ENCODE measurements around the gene PET100.

The PET100 gene

GRCh38 chr19:7652061-7652641 lies 22.6 kb downstream of the PET100 start:
- DNase-seq (ENCODE audit: low read depth): peak; percentile 89
- TF ChIP-seq, protein P1, sequence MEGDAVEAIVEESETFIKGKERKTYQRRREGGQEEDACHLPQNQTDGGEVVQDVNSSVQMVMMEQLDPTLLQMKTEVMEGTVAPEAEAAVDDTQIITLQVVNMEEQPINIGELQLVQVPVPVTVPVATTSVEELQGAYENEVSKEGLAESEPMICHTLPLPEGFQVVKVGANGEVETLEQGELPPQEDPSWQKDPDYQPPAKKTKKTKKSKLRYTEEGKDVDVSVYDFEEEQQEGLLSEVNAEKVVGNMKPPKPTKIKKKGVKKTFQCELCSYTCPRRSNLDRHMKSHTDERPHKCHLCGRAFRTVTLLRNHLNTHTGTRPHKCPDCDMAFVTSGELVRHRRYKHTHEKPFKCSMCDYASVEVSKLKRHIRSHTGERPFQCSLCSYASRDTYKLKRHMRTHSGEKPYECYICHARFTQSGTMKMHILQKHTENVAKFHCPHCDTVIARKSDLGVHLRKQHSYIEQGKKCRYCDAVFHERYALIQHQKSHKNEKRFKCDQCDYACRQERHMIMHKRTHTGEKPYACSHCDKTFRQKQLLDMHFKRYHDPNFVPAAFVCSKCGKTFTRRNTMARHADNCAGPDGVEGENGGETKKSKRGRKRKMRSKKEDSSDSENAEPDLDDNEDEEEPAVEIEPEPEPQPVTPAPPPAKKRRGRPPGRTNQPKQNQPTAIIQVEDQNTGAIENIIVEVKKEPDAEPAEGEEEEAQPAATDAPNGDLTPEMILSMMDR (IDR thresholded peaks at IDR 0.05; ENCODE audit: insufficient read depth, low read depth, low read length, missing control alignments): peak; percentile 93
- H3K4me3 ChIP-seq (ENCODE audit: low read depth, low read length): peak overlapping the region; percentile 28

- DNase-seq (ENCODE audit: low read depth): no peak
- TF ChIP-seq, protein P1 (IDR thresholded peaks at IDR 0.05; ENCODE audit: insufficient read depth, low read depth, low read length, missing control alignments): no peak
- H3K4me3 ChIP-seq (ENCODE audit: low read depth, low read length): no peak overlapping the region
These were observed 24.8 kb downstream of the PET100 start for GRCh38 chr19:7654401-7654800.

DNA sequence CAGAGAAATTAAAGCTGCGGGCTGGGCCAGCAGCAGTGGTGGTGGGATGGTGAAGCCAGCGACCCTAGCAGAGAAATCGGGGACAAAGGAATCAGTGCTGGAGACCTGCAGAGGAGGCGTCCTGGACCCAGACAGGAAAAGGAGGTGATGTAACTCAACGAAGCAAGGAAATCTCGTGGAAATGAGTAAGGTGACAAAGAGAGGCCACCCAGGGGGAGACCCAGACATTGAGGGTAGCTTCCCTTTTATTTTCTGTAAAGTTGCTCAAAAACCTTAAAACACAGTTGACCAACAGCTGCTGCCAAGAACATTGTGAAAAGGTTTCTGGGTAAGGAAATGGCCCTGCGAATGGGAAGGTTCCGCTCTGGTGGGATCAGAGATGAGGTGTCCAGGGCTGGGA lies 26.0 kb downstream of the PET100 start:
- TF ChIP-seq, protein P1 (IDR thresholded peaks at IDR 0.05; ENCODE audit: insufficient read depth, low read depth, low read length, missing control alignments): no peak
- H3K4me3 ChIP-seq (ENCODE audit: low read depth, low read length): no peak overlapping the region
- no peak for DNase-seq (ENCODE audit: low read depth)

- TF ChIP-seq, protein P1 (IDR thresholded peaks at IDR 0.05; ENCODE audit: insufficient read depth, low read depth, low read length, missing control alignments): no peak
- H3K4me3 ChIP-seq (ENCODE audit: low read depth, low read length): no peak overlapping the region
- DNase-seq (ENCODE audit: low read depth): no peak
These were observed 27.6 kb downstream of the PET100 start for GRCh38 chr19:7657131-7657751.

DNA sequence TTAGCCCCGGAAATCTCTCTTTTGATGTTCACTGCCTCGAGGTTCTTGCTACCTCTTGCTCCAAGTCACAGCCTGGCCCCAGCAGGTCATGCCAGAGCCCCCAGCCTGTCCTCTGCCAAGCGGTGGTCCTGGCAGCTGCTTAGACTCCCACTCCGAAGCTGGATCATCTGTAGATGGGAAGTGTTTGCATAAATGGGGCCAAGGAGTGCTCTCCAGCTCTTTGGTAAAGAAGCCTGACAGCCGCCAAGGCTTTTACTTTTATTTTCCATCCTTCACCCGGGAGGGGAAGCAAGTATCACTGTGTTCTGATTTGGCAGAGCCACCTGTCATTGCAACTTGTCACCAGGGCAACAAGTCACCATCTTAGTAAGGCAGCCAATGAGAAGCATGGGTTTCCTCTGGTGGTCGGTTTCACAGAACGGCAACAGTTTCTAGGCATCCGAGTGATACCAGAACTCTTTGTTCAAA lies 28.7 kb downstream of the PET100 start:
- TF ChIP-seq, protein P1 (IDR thresholded peaks at IDR 0.05; ENCODE audit: insufficient read depth, low read depth, low read length, missing control alignments): no peak
- H3K4me3 ChIP-seq (ENCODE audit: low read depth, low read length): peak overlapping the region; percentile 53
- peak; percentile 96 for DNase-seq (ENCODE audit: low read depth)

GRCh38 chr19:7661744-7662538 lies 32.3 kb downstream of the PET100 start:
- TF ChIP-seq, protein P1 (IDR thresholded peaks at IDR 0.05; ENCODE audit: insufficient read depth, low read depth, low read length, missing control alignments): no peak
- no peak for DNase-seq (ENCODE audit: low read depth)
- no peak overlapping the region for H3K4me3 ChIP-seq (ENCODE audit: low read depth, low read length)
